IMR-90 (cell line): ENCODE data around the gene MRGPRF. TPM values are rescaled to one million over a fixed set of nuclear protein-coding genes. Genes with fewer than 3 reads are reported as not detected.
A peak's percentile ranks its signal among the peaks of the same experiment; 100 is the strongest.

ENCODE experiments used
- ATAC-seq: fragments of 200-7000 bp; cut with Tn5 transposase; 2 replicates; pipeline ENCODE4 v1.9.1; 2020; ENCODE audit warnings: low read depth, mild to moderate bottlenecking, moderate library complexity
- BruUV-seq: library from RNA; stranded (reverse); fragments of 400-500 nt; replicated peaks from 2 replicates; lab custom pipeline; 2021; lab: Mats Ljungman, UMichigan
- CTCF ChIA-PET: fragments of 300-600 bp; formaldehyde crosslinking; extraction: SDS; loops from one replicate; lab custom pipeline; 2021; ENCODE audit warnings: antibody characterized with exemption; lab: Yijun Ruan, JAX
- POLR2A ChIA-PET: fragments of 300-600 bp; sonication (Branson Sonifier 250); formaldehyde crosslinking; loops from one replicate; lab custom pipeline; 2022; ENCODE audit warnings: antibody characterized with exemption; ENCODE audit not compliant: unreplicated experiment; lab: Charles Lee
- DNase-seq: peaks from one replicate; pipeline ENCODE4 v3.0.0; 2013
- H2AFZ ChIP-seq: replicated peaks from 2 replicates; pipeline ENCODE3; 2013; ENCODE audit warnings: low read length, mild to moderate bottlenecking; ENCODE audit not compliant: poor library complexity
- H2AK5ac ChIP-seq: 2 replicates; pipeline ENCODE4 v1.6.1; 2013; ENCODE audit warnings: low read depth, low read length, inconsistent platforms
- H2AK9ac ChIP-seq: replicated peaks from 2 replicates; pipeline ENCODE3; 2013; ENCODE audit warnings: mild to moderate bottlenecking, low read depth, low read length, moderate library complexity; ENCODE audit not compliant: poor library complexity
- H2BK120ac ChIP-seq: 2 replicates; pipeline ENCODE4 v1.6.1; 2013; ENCODE audit warnings: low read depth, low read length, inconsistent platforms
- H2BK15ac ChIP-seq: 3 replicates; pipeline ENCODE4 v1.6.1; 2013; ENCODE audit warnings: low read depth, low read length, inconsistent platforms
- H2BK20ac ChIP-seq: 2 replicates; pipeline ENCODE4 v1.6.1; 2013; ENCODE audit warnings: low read depth, mild to moderate bottlenecking, inconsistent platforms, low read length, moderate library complexity
- H2BK5ac ChIP-seq: 2 replicates; pipeline ENCODE4 v1.6.1; 2013; ENCODE audit warnings: mild to moderate bottlenecking, low read depth, low read length, inconsistent platforms; ENCODE audit not compliant: poor library complexity, severe bottlenecking
- H3K14ac ChIP-seq: replicated peaks from 2 replicates; pipeline ENCODE4 v1.6.1; 2013; ENCODE audit warnings: low read depth, low read length, inconsistent platforms
- H3K18ac ChIP-seq: 2 replicates; pipeline ENCODE4 v1.6.1; 2013; ENCODE audit warnings: low read depth, low read length, control low read depth
- H3K23ac ChIP-seq: 2 replicates; pipeline ENCODE4 v1.6.1; 2013; ENCODE audit warnings: low read depth, low read length, inconsistent platforms
- H3K27ac ChIP-seq: 2 replicates; pipeline ENCODE4 v1.5.1; 2013; ENCODE audit warnings: mild to moderate bottlenecking, control low read depth, low read length; ENCODE audit not compliant: insufficient read depth
- H3K27me3 ChIP-seq: 2 replicates; pipeline ENCODE4 v1.6.1; 2013; ENCODE audit warnings: low read length; ENCODE audit not compliant: control insufficient read depth, insufficient read depth
- H3K36me3 ChIP-seq: 2 replicates; pipeline ENCODE4 v1.6.1; 2013; ENCODE audit warnings: low read length, mixed read lengths; ENCODE audit not compliant: control insufficient read depth, insufficient read depth
- H3K4ac ChIP-seq: 2 replicates; pipeline ENCODE4 v1.6.1; 2013; ENCODE audit warnings: low read depth, low read length, inconsistent platforms
- H3K4me1 ChIP-seq: 2 replicates; pipeline ENCODE4 v1.6.1; 2013; ENCODE audit warnings: low read length, mixed read lengths; ENCODE audit not compliant: control insufficient read depth, insufficient read depth
- H3K4me2 ChIP-seq: 2 replicates; pipeline ENCODE4 v1.6.1; 2013; ENCODE audit warnings: low read depth, mild to moderate bottlenecking, control low read depth, low read length, moderate library complexity
- H3K4me3 ChIP-seq: 2 replicates; pipeline ENCODE4 v1.5.1; 2013; ENCODE audit warnings: low read depth, mild to moderate bottlenecking, control low read depth, low read length, moderate library complexity; ENCODE audit not compliant: insufficient read depth
- H3K56ac ChIP-seq: 2 replicates; pipeline ENCODE4 v1.6.1; 2013; ENCODE audit warnings: low read length, inconsistent platforms; ENCODE audit not compliant: insufficient read depth; ENCODE audit errors: extremely low read depth
- H3K79me1 ChIP-seq, 2 experiments: 2 replicates each; pipeline ENCODE4 v1.6.1; 2013; ENCODE audit warnings: low read length in 2 of 2, inconsistent platforms in 1 of 2, low read depth in 1 of 2
- H3K9ac ChIP-seq: 2 replicates; pipeline ENCODE4 v1.6.1; 2013; ENCODE audit warnings: low read depth, low read length, control low read depth
- H3K9me1 ChIP-seq: 2 replicates; pipeline ENCODE4 v1.6.1; 2013; ENCODE audit warnings: low read length, inconsistent platforms; ENCODE audit not compliant: insufficient read depth
- H3K9me3 ChIP-seq: 2 replicates; pipeline ENCODE4 v1.6.1; 2013; ENCODE audit warnings: low read length; ENCODE audit not compliant: control insufficient read depth, insufficient read depth
- H4K20me1 ChIP-seq: 2 replicates; pipeline ENCODE4 v1.6.1; 2013; ENCODE audit warnings: low read length, inconsistent platforms; ENCODE audit not compliant: insufficient read depth
- H4K5ac ChIP-seq: 2 replicates; pipeline ENCODE4 v1.6.1; 2013; ENCODE audit warnings: mild to moderate bottlenecking, low read depth, low read length, control low read depth
- H4K8ac ChIP-seq, 2 experiments: 2 replicates each; pipeline ENCODE4 v1.6.1; 2013; ENCODE audit warnings: low read depth in 2 of 2, low read length in 2 of 2, control low read depth in 1 of 2, inconsistent platforms in 1 of 2
- H4K91ac ChIP-seq: 2 replicates; pipeline ENCODE4 v1.6.1; 2013; ENCODE audit warnings: low read depth, low read length, inconsistent platforms; ENCODE audit not compliant: insufficient read depth
- BHLHE40 ChIP-seq: fragments of 150-350 bp; IDR thresholded peaks from 2 replicates; pipeline ENCODE4 v1.6.1; 2016; ENCODE audit warnings: mild to moderate bottlenecking, low read depth, low read length
- CEBPB ChIP-seq: IDR thresholded peaks from 2 replicates; pipeline ENCODE4 v1.6.1; 2012; ENCODE audit warnings: low read depth, low read length, improper control_type of control experiment
- CHD1 ChIP-seq: IDR thresholded peaks from 2 replicates; pipeline ENCODE4 v1.6.1; 2012; ENCODE audit warnings: low read depth, low read length, improper control_type of control experiment
- FOS ChIP-seq: fragments of 150-350 bp; IDR thresholded peaks from 2 replicates; pipeline ENCODE4 v1.6.1; 2016; ENCODE audit warnings: low read depth, low read length
- MAFK ChIP-seq: IDR thresholded peaks from 2 replicates; pipeline ENCODE4 v1.6.1; 2012; ENCODE audit warnings: low read depth, low read length, improper control_type of control experiment
- MAZ ChIP-seq: IDR thresholded peaks from 2 replicates; pipeline ENCODE4 v1.6.1; 2012; ENCODE audit warnings: low read depth, mild to moderate bottlenecking, low read length, improper control_type of control experiment, moderate library complexity, borderline replicate concordance
- MXI1 ChIP-seq: IDR thresholded peaks from 2 replicates; pipeline ENCODE4 v1.6.1; 2012; ENCODE audit warnings: low read depth, mild to moderate bottlenecking, low read length, moderate library complexity, borderline replicate concordance
- NFE2L2 ChIP-seq: fragments of 150-350 bp; IDR thresholded peaks from 2 replicates; pipeline ENCODE4 v1.6.1; 2016; ENCODE audit warnings: low read depth, mild to moderate bottlenecking, low read length
- POLR2A ChIP-seq: IDR thresholded peaks from 2 replicates; pipeline ENCODE4 v1.6.1; 2012; ENCODE audit warnings: mild to moderate bottlenecking, low read depth, low read length
- RAD21 ChIP-seq: IDR thresholded peaks from 2 replicates; pipeline ENCODE4 v1.6.1; 2012; ENCODE audit warnings: low read length, improper control_type of control experiment
- RCOR1 ChIP-seq: IDR thresholded peaks from 2 replicates; pipeline ENCODE4 v1.6.1; 2012; ENCODE audit warnings: mild to moderate bottlenecking, low read length, improper control_type of control experiment; ENCODE audit not compliant: insufficient replicate concordance
- RFX5 ChIP-seq: IDR thresholded peaks from 2 replicates; pipeline ENCODE4 v1.8.0; 2012; ENCODE audit warnings: low read depth, mild to moderate bottlenecking, low read length, moderate library complexity
- SMC3 ChIP-seq: fragments of 150-350 bp; IDR thresholded peaks from 2 replicates; pipeline ENCODE4 v1.6.1; 2016; ENCODE audit warnings: low read depth, mild to moderate bottlenecking, antibody characterized with exemption, low read length, moderate library complexity
- WGBS, 2 experiments: methylation state at CpG; one replicate each; pipeline versions ENCODE4 v1.1.5 to v1.1.7; 2013; ENCODE audit warnings: missing lambda C conversion rate in 2 of 2; ENCODE audit not compliant: insufficient read length in 1 of 2; ENCODE audit errors: extremely low coverage in 2 of 2; 5-methylcytosine and 5-hydroxymethylcytosine counted together
- dilution Hi-C: fragments of 300-500 bp; cut with HindIII; formaldehyde crosslinking; loops from one replicate; pipeline ENCODE4 v1.14.3; 2018; ENCODE audit warnings: low sequenced_read_pairs; ENCODE audit not compliant: unreplicated experiment
- in situ Hi-C: fragments of 300-500 bp; cut with MboI; formaldehyde crosslinking; loops from 3 replicates; pipeline ENCODE4 v1.14.3; 2019; ENCODE audit warnings: low sequenced_read_pairs, inconsistent platforms, mixed read lengths
- intact Hi-C: fragments of 100-400 bp; cut with micrococcal nuclease; formaldehyde crosslinking; loops from 2 replicates; pipeline ENCODE4 v1.10.0; 2022
- polyA plus RNA-seq, 3 experiments: library from polyadenylated mRNA; depleted of rRNA; stranded (reverse); fragments of >200 nt; gene quantifications; 2 replicates each; pipeline ENCODE4 v1.2.3, GENCODE V29; 2012; ENCODE audit warnings: low replicate concordance in 1 of 3
- total RNA-seq: library from RNA; depleted of rRNA; stranded (reverse); fragments of >200 nt; gene quantifications from 2 replicates; pipeline ENCODE4 v1.2.3, GENCODE V29; 2012
- TF ChIP-seq, protein P1 (sequence below): fragments of 150-350 bp; IDR thresholded peaks from 2 replicates; pipeline ENCODE4 v1.6.1; 2017; ENCODE audit warnings: mild to moderate bottlenecking, antibody characterized with exemption, low read length, low read depth
- TF ChIP-seq, protein P2 (sequence below): conservative IDR thresholded peaks from 2 replicates; pipeline ENCODE4 v1.5.1; 2012; ENCODE audit warnings: mild to moderate bottlenecking, low read depth, low read length, improper control_type of control experiment
- TF ChIP-seq, protein P3 (sequence below): fragments of 150-350 bp; IDR thresholded peaks from 2 replicates; pipeline ENCODE4 v1.6.1; 2016; ENCODE audit warnings: low read depth, mild to moderate bottlenecking, low read length, moderate library complexity, borderline replicate concordance

MRGPRF gene
- total and polyA plus RNA-seq, 2 of the 4 experiments (the other 2 are of a cell fraction): 6.3 to 28.8 TPM

DNA sequence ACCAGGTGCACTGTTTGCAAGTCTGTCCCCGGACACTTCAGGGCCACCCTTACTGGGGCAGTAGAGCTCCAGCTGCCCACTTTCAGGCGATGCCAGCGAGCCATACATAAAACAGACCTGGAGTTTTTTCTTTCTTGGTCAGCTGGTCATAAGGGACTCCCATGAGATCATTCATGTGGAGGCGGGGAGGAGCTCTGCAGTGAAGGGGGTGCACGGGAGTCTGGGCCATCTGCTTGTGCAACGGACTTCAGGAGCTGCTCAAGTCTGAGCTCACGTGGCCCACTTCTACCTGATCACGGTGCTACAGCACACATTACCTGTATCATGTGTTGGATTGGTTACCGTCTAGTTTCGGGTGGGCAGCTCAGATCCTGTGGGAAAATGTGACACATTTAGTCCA is 9.2 kb upstream of the MRGPRF start:
- Histone ChIP-seq H2BK15ac (no peak overlapping the region), H3K4me3 (no peak overlapping the region), H2BK5ac (no peak overlapping the region), H2AFZ (no peak overlapping the region), H2AK5ac (no peak overlapping the region), H3K9ac (no peak overlapping the region), H3K27me3 (no peaks in the 10 kb centered on the region), H3K79me1 (no peaks in the 10 kb centered on the region), H3K18ac (no peak overlapping the region), H4K5ac (no peak overlapping the region), H4K20me1 (no peaks in the 10 kb centered on the region), H2BK120ac (no peak overlapping the region), H3K27ac (no peak overlapping the region), H3K9me1 (no peaks in the 10 kb centered on the region), H3K56ac (no peak overlapping the region), H3K23ac (no peak overlapping the region), H3K4ac (no peak overlapping the region), H3K36me3 (no peaks in the 10 kb centered on the region), H3K9me3 (no peaks in the 10 kb centered on the region), H2BK20ac (no peak overlapping the region), H3K4me2 (no peak overlapping the region), H4K8ac (no peak overlapping the region), H3K4me1 (peaks cover 2% of the 10 kb centered on the region; the same call in 1 of the 2 replicates), H2AK9ac (no peak overlapping the region), H4K91ac (no peak overlapping the region), H3K14ac (no peak overlapping the region)
- BruUV-seq: no TSS peak
- CTCF ChIA-PET: no interaction called here
- intact Hi-C loops (no loop called here), dilution Hi-C loops (no loop called here), in situ Hi-C loops (no loop called here)
- ATAC-seq (no peak; the same call in 1 of the 2 replicates), DNase-seq (peak; percentile 29)
- no peak for TF ChIP-seq RFX5
- TF ChIP-seq SMC3: no peak
- TF ChIP-seq NFE2L2: no peak
- TF ChIP-seq, protein P1, sequence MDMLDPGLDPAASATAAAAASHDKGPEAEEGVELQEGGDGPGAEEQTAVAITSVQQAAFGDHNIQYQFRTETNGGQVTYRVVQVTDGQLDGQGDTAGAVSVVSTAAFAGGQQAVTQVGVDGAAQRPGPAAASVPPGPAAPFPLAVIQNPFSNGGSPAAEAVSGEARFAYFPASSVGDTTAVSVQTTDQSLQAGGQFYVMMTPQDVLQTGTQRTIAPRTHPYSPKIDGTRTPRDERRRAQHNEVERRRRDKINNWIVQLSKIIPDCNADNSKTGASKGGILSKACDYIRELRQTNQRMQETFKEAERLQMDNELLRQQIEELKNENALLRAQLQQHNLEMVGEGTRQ: no peak
- TF ChIP-seq, protein P2, sequence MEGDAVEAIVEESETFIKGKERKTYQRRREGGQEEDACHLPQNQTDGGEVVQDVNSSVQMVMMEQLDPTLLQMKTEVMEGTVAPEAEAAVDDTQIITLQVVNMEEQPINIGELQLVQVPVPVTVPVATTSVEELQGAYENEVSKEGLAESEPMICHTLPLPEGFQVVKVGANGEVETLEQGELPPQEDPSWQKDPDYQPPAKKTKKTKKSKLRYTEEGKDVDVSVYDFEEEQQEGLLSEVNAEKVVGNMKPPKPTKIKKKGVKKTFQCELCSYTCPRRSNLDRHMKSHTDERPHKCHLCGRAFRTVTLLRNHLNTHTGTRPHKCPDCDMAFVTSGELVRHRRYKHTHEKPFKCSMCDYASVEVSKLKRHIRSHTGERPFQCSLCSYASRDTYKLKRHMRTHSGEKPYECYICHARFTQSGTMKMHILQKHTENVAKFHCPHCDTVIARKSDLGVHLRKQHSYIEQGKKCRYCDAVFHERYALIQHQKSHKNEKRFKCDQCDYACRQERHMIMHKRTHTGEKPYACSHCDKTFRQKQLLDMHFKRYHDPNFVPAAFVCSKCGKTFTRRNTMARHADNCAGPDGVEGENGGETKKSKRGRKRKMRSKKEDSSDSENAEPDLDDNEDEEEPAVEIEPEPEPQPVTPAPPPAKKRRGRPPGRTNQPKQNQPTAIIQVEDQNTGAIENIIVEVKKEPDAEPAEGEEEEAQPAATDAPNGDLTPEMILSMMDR: no peak
- TF ChIP-seq CEBPB: no peak
- TF ChIP-seq POLR2A: no peak
- TF ChIP-seq RAD21: no peak
- TF ChIP-seq MAFK: no peak
- TF ChIP-seq BHLHE40: no peak
- TF ChIP-seq CHD1: no peak
- no peak for TF ChIP-seq MXI1
- TF ChIP-seq, protein P3, sequence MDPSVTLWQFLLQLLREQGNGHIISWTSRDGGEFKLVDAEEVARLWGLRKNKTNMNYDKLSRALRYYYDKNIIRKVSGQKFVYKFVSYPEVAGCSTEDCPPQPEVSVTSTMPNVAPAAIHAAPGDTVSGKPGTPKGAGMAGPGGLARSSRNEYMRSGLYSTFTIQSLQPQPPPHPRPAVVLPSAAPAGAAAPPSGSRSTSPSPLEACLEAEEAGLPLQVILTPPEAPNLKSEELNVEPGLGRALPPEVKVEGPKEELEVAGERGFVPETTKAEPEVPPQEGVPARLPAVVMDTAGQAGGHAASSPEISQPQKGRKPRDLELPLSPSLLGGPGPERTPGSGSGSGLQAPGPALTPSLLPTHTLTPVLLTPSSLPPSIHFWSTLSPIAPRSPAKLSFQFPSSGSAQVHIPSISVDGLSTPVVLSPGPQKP: no peak
- TF ChIP-seq RCOR1: no peak
- TF ChIP-seq FOS: no peak
- no peak for TF ChIP-seq MAZ
- POLR2A ChIA-PET: no interaction called here
- WGBS, 2 experiments: 80% methylated on average over 1 of the region's 10 CpGs; no CpG with 5 or more reads in 1 of the 2 experiments
